HCT116 (cell line): ENCODE data around the gene CRISPLD2. TPM values are rescaled to one million over a fixed set of nuclear protein-coding genes. Genes with fewer than 3 reads are reported as not detected.

Experiments used
- ATAC-seq: fragments of 200-7000 bp; cut with Tn5 transposase; 2 replicates; pipeline ENCODE4 v1.9.1; 2020; ENCODE audit warnings: mild to moderate bottlenecking, moderate library complexity
- BruUV-seq: library from RNA; stranded (reverse); fragments of 400-500 nt; replicated peaks from 2 replicates; lab custom pipeline; 2021; lab: Mats Ljungman, UMichigan
- CTCF ChIA-PET: fragments of 300-600 bp; sonication (Branson Sonifier 250); formaldehyde crosslinking; loops from one replicate; lab custom pipeline; 2021; ENCODE audit warnings: antibody characterized with exemption; lab: Charles Lee
- POLR2A ChIA-PET: fragments of 300-600, 350-600 bp; sonication (Branson Sonifier 250); formaldehyde crosslinking; loops from one replicate; lab custom pipeline; 2021; ENCODE audit warnings: antibody characterized with exemption; lab: Charles Lee
- RAD21 ChIA-PET, 2 experiments: fragments of 300-600 bp; sonication (Branson Sonifier 250); formaldehyde crosslinking; loops; one replicate each; lab custom pipeline; 2023; ENCODE audit warnings: low total read pairs in 2 of 2; ENCODE audit not compliant: uncharacterized antibody in 2 of 2, unreplicated experiment in 2 of 2, low non-redundant PET in 1 of 2; lab: Charles Lee
- DNase-seq: peaks from one replicate; pipeline ENCODE4 v3.0.0-alpha.2; 2010; ENCODE audit warnings: low read depth, low spot score
- H2AFZ ChIP-seq: fragments of 200-600 bp; shearing (Covaris generic), sonication (generic); 2 replicates; pipeline ENCODE4 v1.6.1; 2017; ENCODE audit warnings: low read depth, mixed run types, mixed read lengths, antibody characterized with exemption, low read length; ENCODE audit not compliant: poor library complexity, severe bottlenecking
- H3K27ac ChIP-seq: 2 replicates; pipeline ENCODE4 v1.5.1; 2012; ENCODE audit warnings: low read depth, low read length
- H3K27me3 ChIP-seq: fragments of 200-600 bp; sonication (generic); 2 replicates; pipeline ENCODE4 v1.6.1; 2016; ENCODE audit warnings: mixed run types, low read length, mixed read lengths; ENCODE audit not compliant: insufficient read depth
- H3K36me3 ChIP-seq, 2 experiments: fragments of 200-500 bp in 1 of 2; fragments of 200-600 bp in 1 of 2; sonication (Bioruptor generic) in 1 of 2; sonication (generic) in 1 of 2; 2 replicates each; pipeline versions ENCODE4 v1.5.1 to v1.6.1; 2014 to 2016; ENCODE audit warnings: low read length in 2 of 2, inconsistent platforms in 1 of 2, mixed read lengths in 1 of 2, mixed run types in 1 of 2; ENCODE audit not compliant: insufficient read depth in 2 of 2, control insufficient read depth in 1 of 2
- H3K4me1 ChIP-seq, 2 experiments: fragments of 200-600 bp in 1 of 2; sonication (generic) in 1 of 2; 2 replicates each; pipeline versions ENCODE4 v1.5.1 to v1.6.1; 2012 to 2017; ENCODE audit warnings: low read length in 2 of 2, inconsistent platforms in 1 of 2, mild to moderate bottlenecking in 1 of 2, mixed read lengths in 1 of 2, mixed run types in 1 of 2, moderate library complexity in 1 of 2; ENCODE audit not compliant: insufficient read depth in 2 of 2, control insufficient read depth in 1 of 2
- H3K4me2 ChIP-seq: fragments of 200-600 bp; sonication (generic); 2 replicates; pipeline ENCODE4 v1.6.1; 2017; ENCODE audit warnings: mixed run types, low read length, mixed read lengths
- H3K4me3 ChIP-seq, 2 experiments: fragments of 200-600 bp in 1 of 2; sonication (generic) in 1 of 2; replicated peaks in 1 of 2; 2 replicates each; pipeline ENCODE4 v1.5.1; 2011 to 2016; ENCODE audit warnings: low read length in 2 of 2, control low read depth in 1 of 2, low read depth in 1 of 2, mild to moderate bottlenecking in 1 of 2, mixed read lengths in 1 of 2, mixed run types in 1 of 2
- H3K79me2 ChIP-seq: fragments of 200-600 bp; sonication (generic); 2 replicates; pipeline ENCODE4 v1.6.1; 2017; ENCODE audit warnings: mild to moderate bottlenecking, mixed run types, low read length, moderate library complexity, mixed read lengths; ENCODE audit not compliant: insufficient read depth
- H3K9ac ChIP-seq: fragments of 200-600 bp; sonication (generic); 2 replicates; pipeline ENCODE4 v1.6.1; 2016; ENCODE audit warnings: low read length, mixed read lengths
- H3K9me2 ChIP-seq: fragments of 200-600 bp; sonication (generic), shearing (Covaris generic); 2 replicates; pipeline ENCODE4 v1.6.1; 2017; ENCODE audit warnings: mixed run types, mild to moderate bottlenecking, moderate library complexity; ENCODE audit not compliant: insufficient read depth
- H3K9me3 ChIP-seq, 2 experiments: fragments of 200-500 bp in 1 of 2; fragments of 200-600 bp in 1 of 2; sonication (Bioruptor generic) in 1 of 2; sonication (generic) in 1 of 2; 2 replicates each; pipeline ENCODE4 v1.6.1; 2014 to 2017; ENCODE audit warnings: low read length in 2 of 2, mixed read lengths in 2 of 2, inconsistent platforms in 1 of 2, low read depth in 1 of 2, mild to moderate bottlenecking in 1 of 2, mixed run types in 1 of 2, moderate library complexity in 1 of 2; ENCODE audit not compliant: control insufficient read depth in 1 of 2, insufficient read depth in 1 of 2
- H4K20me1 ChIP-seq: fragments of 200-600 bp; sonication (generic), shearing (Covaris generic); 2 replicates; pipeline ENCODE4 v1.6.1; 2017; ENCODE audit warnings: mixed run types, mild to moderate bottlenecking, moderate library complexity; ENCODE audit not compliant: insufficient read depth
- ATF3 ChIP-seq: IDR thresholded peaks from 2 replicates; pipeline ENCODE4 v1.6.1; 2012
- CTCF ChIP-seq, 3 experiments: fragments of 200-600 bp in 1 of 3; sonication (generic) in 1 of 3; IDR thresholded peaks in 2 of 3; conservative IDR thresholded peaks in 1 of 3; 2 replicates each; pipeline ENCODE4 v1.5.1; 2012 to 2017; ENCODE audit warnings: low read depth in 2 of 3, low read length in 2 of 3, antibody characterized with exemption in 1 of 3, borderline replicate concordance in 1 of 3, control low read depth in 1 of 3, mild to moderate bottlenecking in 1 of 3, mixed read lengths in 1 of 3, mixed run types in 1 of 3, moderate library complexity in 1 of 3; ENCODE audit not compliant: insufficient read depth in 1 of 3
- POLR2AphosphoS5 ChIP-seq: IDR thresholded peaks from 2 replicates; pipeline ENCODE4 v1.6.1; 2011; ENCODE audit warnings: mild to moderate bottlenecking, low read depth, low read length, moderate library complexity
- RAD21 ChIP-seq: IDR thresholded peaks from 2 replicates; pipeline ENCODE4 v1.6.1; 2012; ENCODE audit warnings: low read depth, mild to moderate bottlenecking
- REST ChIP-seq: IDR thresholded peaks from 2 replicates; pipeline ENCODE4 v1.6.1; 2012; ENCODE audit warnings: low read depth
- SRF ChIP-seq: IDR thresholded peaks from 2 replicates; pipeline ENCODE4 v1.6.1; 2012; ENCODE audit warnings: low read depth
- TCF7L2 ChIP-seq: IDR thresholded peaks from 2 replicates; pipeline ENCODE4 v1.7.0; 2011; ENCODE audit warnings: borderline replicate concordance, inconsistent platforms; ENCODE audit not compliant: insufficient read depth, insufficient read length; ENCODE audit errors: extremely low read depth
- YY1 ChIP-seq: IDR thresholded peaks from 2 replicates; pipeline ENCODE4 v1.6.1; 2011; ENCODE audit warnings: low read length, low read depth, moderate library complexity, mild to moderate bottlenecking; ENCODE audit not compliant: insufficient replicate concordance; ENCODE audit errors: extremely low read depth
- ZBTB33 ChIP-seq: IDR thresholded peaks from 2 replicates; pipeline ENCODE4 v1.6.1; 2011; ENCODE audit warnings: mild to moderate bottlenecking, low read length, moderate library complexity; ENCODE audit not compliant: insufficient replicate concordance; ENCODE audit errors: extremely low read depth
- intact Hi-C: fragments of 100-400 bp; cut with micrococcal nuclease; formaldehyde crosslinking; loops from 2 replicates; pipeline ENCODE4 v1.10.0; 2022
- total RNA-seq: library from RNA; stranded (reverse); gene quantifications from one replicate; pipeline ENCODE4 v1.2.1, GENCODE V29; 2021; ENCODE audit not compliant: unreplicated experiment

The CRISPLD2 gene
- total RNA-seq, 1 experiment from 2014 or later, result 4.6 TPM

GRCh38 chr16:84821179-84821578 lies 1.4 kb downstream of the CRISPLD2 start:
- Histone ChIP-seq H3K4me2 (no peak overlapping the region), H3K79me2 (no peaks in the 10 kb centered on the region), H3K9me3 (no peaks in the 10 kb centered on the region), H4K20me1 (no peaks in the 10 kb centered on the region), H3K9ac (no peak overlapping the region)
- TF ChIP-seq ATF3 (no peak), YY1 (no peak), TCF7L2 (no peak), POLR2AphosphoS5 (no peak), SRF (no peak), RAD21 (no peak), REST (no peak), ZBTB33 (no peak), CTCF (IDR thresholded peaks at IDR 0.05 in 2 of 3, conservative IDR thresholded peaks at IDR 0.05 in 1 of 3; ENCODE audit: borderline replicate concordance in 1 of 3, insufficient read depth in 1 of 3, low read depth in 2 of 3, low read length in 2 of 3) (no peak)
- TF ChIP-seq, all 23 proteins: peak for 0
- ChIA-PET CTCF (no interaction called here), POLR2A (interaction anchor here (2.3 to 4.4 kb wide), 2 partner anchors 11 to 17 kb away, joined by 12 to 40 read pairs; no protein-coding TSS in a partner anchor), RAD21 (interaction anchor here in 1 of 2 experiments (0.8 kb wide), 1 partner anchor 131 kb away, joined by 3 read pairs; no protein-coding TSS in a partner anchor)
- intact Hi-C loops, result no loop called here
- Histone ChIP-seq H3K9me2 (no peaks in the 10 kb centered on the region), H3K4me3 (no peak overlapping the region), H2AFZ (no peak overlapping the region), H3K4me1 (peaks cover 7 to 15% of the 10 kb centered on the region in 2 experiments), H3K27me3 (no peaks in the 10 kb centered on the region), H3K36me3 (no peaks in the 10 kb centered on the region), H3K27ac (no peak overlapping the region)
- no peak for DNase-seq
- ATAC-seq, result no peak
- BruUV-seq, result no TSS peak
